ENCODE results near the gene INPP1. TPM values are rescaled to one million over a fixed set of nuclear protein-coding genes. Genes with fewer than 3 reads are reported as not detected.

Gene INPP1
- total and polyA plus RNA-seq, 2 donors from 2014 or later: 15.1 to 27.2 TPM

DNA sequence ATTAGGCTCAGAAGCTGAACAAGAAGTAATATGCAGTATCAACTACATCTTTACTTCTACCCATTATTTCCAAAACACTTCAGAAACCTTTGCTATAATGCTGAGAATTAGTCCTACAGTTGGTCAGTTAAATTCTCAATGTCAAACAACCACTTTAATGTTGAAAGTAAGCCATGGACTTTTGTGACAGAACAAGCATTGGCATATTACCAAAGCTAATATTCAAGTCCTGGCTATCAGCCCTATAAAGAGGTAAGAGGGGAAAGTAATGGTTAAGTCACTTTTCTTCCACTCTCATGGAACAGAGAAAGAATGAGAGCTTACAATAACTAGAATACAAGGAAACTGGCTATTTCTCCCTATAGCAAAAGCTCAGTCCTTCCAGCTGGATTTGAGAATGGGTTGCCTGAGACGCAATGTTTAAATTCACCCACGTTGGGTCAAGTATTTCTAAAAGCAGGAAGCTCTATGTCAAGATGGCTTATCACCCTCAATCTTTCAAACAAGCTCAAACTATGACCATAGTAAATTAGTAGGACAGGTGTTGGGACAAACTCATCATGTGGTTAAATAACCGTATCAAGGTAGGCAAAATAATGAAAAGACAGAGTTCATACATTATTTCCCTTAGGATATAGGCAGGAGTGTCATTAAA, 33.3 kb downstream of the INPP1 start:
- H3K27ac ChIP-seq (ENCODE audit: low read depth in 2 of 2, low read length in 2 of 2): no peak overlapping the region
- TF ChIP-seq, protein P1, sequence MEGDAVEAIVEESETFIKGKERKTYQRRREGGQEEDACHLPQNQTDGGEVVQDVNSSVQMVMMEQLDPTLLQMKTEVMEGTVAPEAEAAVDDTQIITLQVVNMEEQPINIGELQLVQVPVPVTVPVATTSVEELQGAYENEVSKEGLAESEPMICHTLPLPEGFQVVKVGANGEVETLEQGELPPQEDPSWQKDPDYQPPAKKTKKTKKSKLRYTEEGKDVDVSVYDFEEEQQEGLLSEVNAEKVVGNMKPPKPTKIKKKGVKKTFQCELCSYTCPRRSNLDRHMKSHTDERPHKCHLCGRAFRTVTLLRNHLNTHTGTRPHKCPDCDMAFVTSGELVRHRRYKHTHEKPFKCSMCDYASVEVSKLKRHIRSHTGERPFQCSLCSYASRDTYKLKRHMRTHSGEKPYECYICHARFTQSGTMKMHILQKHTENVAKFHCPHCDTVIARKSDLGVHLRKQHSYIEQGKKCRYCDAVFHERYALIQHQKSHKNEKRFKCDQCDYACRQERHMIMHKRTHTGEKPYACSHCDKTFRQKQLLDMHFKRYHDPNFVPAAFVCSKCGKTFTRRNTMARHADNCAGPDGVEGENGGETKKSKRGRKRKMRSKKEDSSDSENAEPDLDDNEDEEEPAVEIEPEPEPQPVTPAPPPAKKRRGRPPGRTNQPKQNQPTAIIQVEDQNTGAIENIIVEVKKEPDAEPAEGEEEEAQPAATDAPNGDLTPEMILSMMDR (IDR thresholded peaks at IDR 0.05; ENCODE audit: borderline replicate concordance, extremely low read depth, insufficient read depth): no peak
- DNase-seq (no peak), FAIRE-seq (no peak)
- H3K4me3 ChIP-seq (ENCODE audit: low read length in 3 of 3): no peak overlapping the region
- no peaks in the 10 kb centered on the region for H3K4me1 ChIP-seq (ENCODE audit: control insufficient read depth in 2 of 3, insufficient read depth in 2 of 3, low read depth in 1 of 3, low read length in 3 of 3)
- no peaks in the 10 kb centered on the region for H3K36me3 ChIP-seq (ENCODE audit: control insufficient read depth in 2 of 3, insufficient read depth in 3 of 3, low read length in 3 of 3)
- H3K27me3 ChIP-seq (ENCODE audit: control insufficient read depth, insufficient read depth, low read length): no peaks in the 10 kb centered on the region
- H3K9ac ChIP-seq (ENCODE audit: low read length in 3 of 3): no peak overlapping the region
- no peaks in the 10 kb centered on the region for H3K9me3 ChIP-seq (ENCODE audit: control insufficient read depth in 2 of 3, insufficient read depth in 1 of 3, low read length in 3 of 3)
- intact Hi-C loops (cut with DNase I): no loop called here

GRCh38 chr2:190378880-190379237, 35.5 kb downstream of the INPP1 start:
- no peaks in the 10 kb centered on the region for H3K27me3 ChIP-seq (ENCODE audit: control insufficient read depth, insufficient read depth, low read length)
- DNase-seq (no peak), FAIRE-seq (no peak)
- H3K9ac ChIP-seq (ENCODE audit: low read length in 3 of 3): no peak overlapping the region
- H3K4me1 ChIP-seq (ENCODE audit: control insufficient read depth in 2 of 3, insufficient read depth in 2 of 3, low read depth in 1 of 3, low read length in 3 of 3): no peaks in the 10 kb centered on the region
- intact Hi-C loops (cut with DNase I): no loop called here
- no peak overlapping the region for H3K27ac ChIP-seq (ENCODE audit: low read depth in 2 of 2, low read length in 2 of 2)
- H3K36me3 ChIP-seq (ENCODE audit: control insufficient read depth in 2 of 3, insufficient read depth in 3 of 3, low read length in 3 of 3): no peaks in the 10 kb centered on the region
- TF ChIP-seq, protein P1 (IDR thresholded peaks at IDR 0.05; ENCODE audit: borderline replicate concordance, extremely low read depth, insufficient read depth): no peak
- no peak overlapping the region for H3K4me3 ChIP-seq (ENCODE audit: low read length in 3 of 3)
- H3K9me3 ChIP-seq (ENCODE audit: control insufficient read depth in 2 of 3, insufficient read depth in 1 of 3, low read length in 3 of 3): no peaks in the 10 kb centered on the region

DNA sequence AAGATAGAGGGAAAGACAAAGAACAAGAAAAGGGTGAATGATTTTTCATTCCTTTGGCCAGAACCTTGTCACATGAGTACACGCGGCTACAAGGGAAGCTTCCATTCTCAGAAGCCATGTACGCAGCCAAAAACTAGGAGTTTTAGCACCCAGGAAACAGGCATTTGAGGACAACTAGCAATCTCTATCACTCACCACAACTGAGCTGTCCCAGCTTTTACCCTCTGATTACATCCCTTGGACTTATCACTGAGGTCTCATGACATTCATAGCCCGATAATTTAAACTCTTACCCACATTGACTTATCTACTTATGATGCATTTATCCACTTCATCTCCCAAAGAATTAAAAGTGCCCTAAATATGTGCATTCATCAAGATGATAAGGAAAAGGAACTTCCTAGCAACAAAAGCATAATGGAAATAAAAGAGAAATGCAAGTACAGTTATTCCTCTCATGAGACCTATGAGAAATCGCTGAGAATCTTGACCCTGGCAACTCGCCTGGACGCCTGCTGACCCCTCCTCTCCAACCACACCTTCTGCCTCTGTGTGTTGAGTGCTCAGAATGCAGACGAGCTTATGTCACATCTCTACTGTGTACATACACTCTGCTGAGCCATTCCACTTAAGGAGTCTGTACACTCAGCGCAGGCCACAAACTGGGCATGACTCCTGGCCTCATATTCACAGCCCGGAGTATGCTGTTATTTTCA, 36.0 kb downstream of the INPP1 start:
- Histone ChIP-seq H3K27me3 (ENCODE audit: control insufficient read depth, insufficient read depth, low read length) (no peaks in the 10 kb centered on the region), H3K36me3 (ENCODE audit: control insufficient read depth in 2 of 3, insufficient read depth in 3 of 3, low read length in 3 of 3) (no peaks in the 10 kb centered on the region), H3K27ac (ENCODE audit: low read depth in 2 of 2, low read length in 2 of 2) (no peak overlapping the region), H3K4me1 (ENCODE audit: control insufficient read depth in 2 of 3, insufficient read depth in 2 of 3, low read depth in 1 of 3, low read length in 3 of 3) (no peaks in the 10 kb centered on the region), H3K9ac (ENCODE audit: low read length in 3 of 3) (no peak overlapping the region), H3K9me3 (ENCODE audit: control insufficient read depth in 2 of 3, insufficient read depth in 1 of 3, low read length in 3 of 3) (no peaks in the 10 kb centered on the region), H3K4me3 (ENCODE audit: low read length in 3 of 3) (no peak overlapping the region)
- DNase-seq (no peak), FAIRE-seq (no peak)
- TF ChIP-seq, protein P1 (IDR thresholded peaks at IDR 0.05; ENCODE audit: borderline replicate concordance, extremely low read depth, insufficient read depth): no peak
- intact Hi-C loops (cut with DNase I): no loop called here
